Measurements from ENCODE around the gene CAPN10.
"Not testable (repeated sequence)": the region's sequence is repeated elsewhere in the genome, so short reads cannot be mapped to it uniquely, and the experiment has no call there.

Gene CAPN10

DNA sequence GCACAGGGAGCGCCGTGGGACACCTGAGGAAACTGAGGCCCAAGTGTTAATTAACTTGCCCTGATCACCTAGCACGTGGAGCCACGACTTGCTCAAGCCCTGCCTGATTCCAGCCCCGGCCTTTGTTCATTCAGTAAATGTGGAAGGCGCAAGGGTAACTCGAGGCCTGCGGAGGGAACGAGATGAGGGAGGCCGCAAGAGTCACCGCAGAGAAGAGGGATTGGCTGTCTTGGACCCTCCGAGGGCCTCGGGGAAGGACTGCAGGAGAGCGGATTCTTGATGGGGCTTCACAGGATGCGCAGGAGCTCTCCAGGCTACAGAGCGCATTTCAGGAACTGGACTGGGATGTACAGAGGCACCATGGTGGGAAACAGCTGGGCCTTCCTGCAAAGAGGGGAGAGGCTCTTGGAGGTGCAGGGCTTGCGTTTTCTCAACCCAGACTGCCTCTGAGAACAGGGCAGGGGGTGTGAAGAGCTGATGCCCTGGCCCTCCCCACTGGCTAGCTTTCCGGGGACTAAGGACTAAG is 28.2 kb upstream of the CAPN10 start:
- peaks cover 2% of the 10 kb centered on the region for H3K4me1 ChIP-seq (ENCODE audit: insufficient read depth, insufficient read length)
- TF ChIP-seq SUZ12 (IDR thresholded peaks at IDR 0.05; ENCODE audit: extremely low read depth, insufficient read depth, insufficient read length): no peak
- no peaks in the 10 kb centered on the region for H3K27me3 ChIP-seq (ENCODE audit: insufficient read depth, insufficient read length)
- no peaks in the 10 kb centered on the region for H3K9me3 ChIP-seq (ENCODE audit: insufficient read depth, low read length)
- peaks cover 48% of the 10 kb centered on the region for H3K36me3 ChIP-seq (ENCODE audit: insufficient read depth, insufficient read length, low read length)
- peak overlapping the region; percentile 5 for H3K9ac ChIP-seq (ENCODE audit: insufficient read length, low read depth)
- H3K4me3 ChIP-seq (ENCODE audit: insufficient read length, low read depth): no peak overlapping the region
- DNase-seq (ENCODE audit: low read depth, low spot score): no peak

DNA sequence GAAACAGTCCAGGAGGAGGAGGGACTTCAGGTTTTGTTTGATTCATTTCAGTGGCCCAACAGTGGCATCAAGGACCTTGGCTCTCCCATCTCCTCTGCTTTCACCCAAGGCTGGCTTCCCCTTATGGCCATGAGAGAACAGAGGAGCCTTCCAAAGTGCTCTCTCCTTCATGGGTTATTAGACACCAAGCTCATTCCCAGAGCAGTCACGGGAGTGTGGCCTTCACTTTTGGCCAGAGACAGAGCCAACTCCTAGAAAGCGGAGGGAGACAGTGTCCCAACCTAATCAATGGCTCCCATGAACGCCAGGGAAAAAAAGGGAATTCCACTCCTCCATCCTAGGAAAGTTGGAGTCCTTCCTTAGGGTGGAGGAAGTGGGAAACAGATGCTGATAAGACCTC is 27.2 kb upstream of the CAPN10 start:
- no peaks in the 10 kb centered on the region for H3K27me3 ChIP-seq (ENCODE audit: insufficient read depth, insufficient read length)
- H3K36me3 ChIP-seq (ENCODE audit: insufficient read depth, insufficient read length, low read length): peaks cover 39% of the 10 kb centered on the region
- no peak for DNase-seq (ENCODE audit: low read depth, low spot score)
- no peak overlapping the region for H3K9ac ChIP-seq (ENCODE audit: insufficient read length, low read depth)
- TF ChIP-seq ZNF274 (IDR thresholded peaks at IDR 0.05; ENCODE audit: low read depth, low read length) (no peak), YY1 (IDR thresholded peaks at IDR 0.05; ENCODE audit: insufficient read depth, insufficient read length) (no peak), SUZ12 (IDR thresholded peaks at IDR 0.05; ENCODE audit: extremely low read depth, insufficient read depth, insufficient read length) (no peak)
- H3K9me3 ChIP-seq (ENCODE audit: insufficient read depth, low read length): no peaks in the 10 kb centered on the region
- no peaks in the 10 kb centered on the region for H3K4me1 ChIP-seq (ENCODE audit: insufficient read depth, insufficient read length)
- no peak overlapping the region for H3K4me3 ChIP-seq (ENCODE audit: insufficient read length, low read depth)

- H3K9me3 ChIP-seq (ENCODE audit: insufficient read depth, low read length): no peaks in the 10 kb centered on the region
- H3K27me3 ChIP-seq (ENCODE audit: insufficient read depth, insufficient read length): no peaks in the 10 kb centered on the region
- no peak for TF ChIP-seq ZNF274 (IDR thresholded peaks at IDR 0.05; ENCODE audit: low read depth, low read length)
- TF ChIP-seq SUZ12 (IDR thresholded peaks at IDR 0.05; ENCODE audit: extremely low read depth, insufficient read depth, insufficient read length): no peak
- no peak for TF ChIP-seq YY1 (IDR thresholded peaks at IDR 0.05; ENCODE audit: insufficient read depth, insufficient read length)
- peak within 1 kb of the TSS; percentile 93 for H3K9ac ChIP-seq (ENCODE audit: insufficient read length, low read depth)
- peaks cover 3% of the 10 kb centered on the region for H3K4me1 ChIP-seq (ENCODE audit: insufficient read depth, insufficient read length)
- DNase-seq (ENCODE audit: low read depth, low spot score): peak; percentile 57
- peaks cover 35% of the 10 kb centered on the region for H3K36me3 ChIP-seq (ENCODE audit: insufficient read depth, insufficient read length, low read length)
- peak within 1 kb of the TSS; percentile 85 for H3K4me3 ChIP-seq (ENCODE audit: insufficient read length, low read depth)
Measured at GRCh38 chr2:240560084-240560479, 26.5 kb upstream of the CAPN10 start, which contains the start of gene DUSP28. Gene DUSP28, plus strand, starts transcription at chr2:240560357. Its CDS starts 328 bp downstream, at chr2:240560685.

DNA sequence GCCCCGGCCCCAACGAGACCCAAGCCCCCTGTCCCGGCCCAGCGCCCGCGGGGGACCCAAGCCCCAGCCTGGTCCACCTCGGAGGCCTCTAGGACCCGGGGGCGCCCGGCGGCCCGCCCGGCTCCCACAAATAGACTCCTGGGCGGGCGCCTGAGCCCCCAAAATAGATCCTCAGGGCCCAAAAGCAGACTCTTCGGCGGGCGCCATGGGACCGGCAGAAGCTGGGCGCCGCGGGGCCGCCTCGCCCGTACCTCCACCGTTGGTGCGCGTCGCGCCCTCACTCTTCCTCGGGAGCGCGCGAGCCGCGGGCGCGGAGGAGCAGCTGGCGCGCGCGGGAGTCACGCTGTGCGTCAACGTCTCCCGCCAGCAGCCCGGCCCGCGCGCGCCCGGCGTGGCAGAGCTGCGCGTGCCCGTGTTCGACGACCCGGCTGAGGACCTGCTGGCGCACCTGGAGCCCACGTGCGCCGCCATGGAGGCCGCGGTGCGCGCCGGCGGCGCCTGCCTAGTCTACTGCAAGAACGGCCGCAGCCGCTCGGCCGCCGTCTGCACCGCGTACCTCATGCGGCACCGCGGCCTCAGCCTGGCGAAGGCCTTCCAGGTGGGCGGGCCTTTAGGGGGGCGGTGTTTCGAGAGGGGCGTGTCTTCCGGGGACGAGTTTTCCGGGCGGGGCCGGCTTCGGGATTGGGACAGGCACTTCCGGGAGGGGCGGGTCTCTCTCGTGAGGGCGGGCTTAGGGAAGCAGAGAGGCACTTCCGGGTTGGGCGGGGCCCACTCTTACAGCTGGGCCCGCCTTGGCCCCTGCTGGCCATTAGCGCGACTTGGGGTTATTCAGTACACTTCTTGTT is 25.8 kb upstream of the CAPN10 start:
- peak; percentile 97 for DNase-seq (ENCODE audit: low read depth, low spot score)
- peak overlapping the region; percentile 93 for H3K9ac ChIP-seq (ENCODE audit: insufficient read length, low read depth)
- no peaks in the 10 kb centered on the region for H3K9me3 ChIP-seq (ENCODE audit: insufficient read depth, low read length)
- H3K27me3 ChIP-seq (ENCODE audit: insufficient read depth, insufficient read length): no peaks in the 10 kb centered on the region
- TF ChIP-seq YY1 (IDR thresholded peaks at IDR 0.05; ENCODE audit: insufficient read depth, insufficient read length) (no peak), ZNF274 (IDR thresholded peaks at IDR 0.05; ENCODE audit: low read depth, low read length) (no peak), SUZ12 (IDR thresholded peaks at IDR 0.05; ENCODE audit: extremely low read depth, insufficient read depth, insufficient read length) (no peak)
- peaks cover 3% of the 10 kb centered on the region for H3K4me1 ChIP-seq (ENCODE audit: insufficient read depth, insufficient read length)
- peaks cover 30% of the 10 kb centered on the region for H3K36me3 ChIP-seq (ENCODE audit: insufficient read depth, insufficient read length, low read length)
- H3K4me3 ChIP-seq (ENCODE audit: insufficient read length, low read depth): peak overlapping the region; percentile 85

DNA sequence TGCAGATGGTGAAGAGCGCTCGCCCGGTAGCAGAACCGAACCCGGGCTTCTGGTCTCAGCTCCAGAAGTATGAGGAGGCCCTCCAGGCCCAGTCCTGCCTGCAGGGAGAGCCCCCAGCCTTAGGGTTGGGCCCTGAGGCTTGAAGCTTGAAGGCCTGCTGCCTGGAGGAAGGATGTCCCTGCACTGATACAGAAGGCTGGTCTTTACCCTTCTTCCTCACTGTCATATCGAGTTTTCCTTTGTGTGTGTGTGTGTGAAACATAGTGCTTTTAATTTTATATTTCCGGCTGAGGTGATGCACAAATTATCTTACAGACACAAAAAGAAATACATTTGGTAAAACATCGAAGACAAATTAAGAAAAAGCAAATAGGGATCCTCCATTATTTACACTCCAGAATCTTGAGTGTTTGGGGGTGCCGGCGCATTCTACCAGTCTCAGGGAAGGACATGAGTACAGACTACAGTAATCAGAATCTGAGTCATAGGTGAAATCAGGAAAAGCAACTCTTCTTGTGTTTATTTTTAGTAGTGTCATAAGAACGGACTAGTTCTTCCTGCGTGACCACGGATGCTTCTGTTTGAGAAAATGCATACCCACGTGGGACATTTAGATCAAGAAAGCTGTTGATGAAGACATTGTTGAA is 25.1 kb upstream of the CAPN10 start:
- no peaks in the 10 kb centered on the region for H3K9me3 ChIP-seq (ENCODE audit: insufficient read depth, low read length)

GRCh38 chr2:240563231-240563630 is 23.3 kb upstream of the CAPN10 start:
- peaks cover 21% of the 10 kb centered on the region for H3K36me3 ChIP-seq (ENCODE audit: insufficient read depth, insufficient read length, low read length)
- H3K9me3 ChIP-seq (ENCODE audit: insufficient read depth, low read length); H3K4me3 ChIP-seq (ENCODE audit: insufficient read length, low read depth); DNase-seq (ENCODE audit: low read depth, low spot score); H3K9ac ChIP-seq (ENCODE audit: insufficient read length, low read depth): not testable (repeated sequence)
- H3K27me3 ChIP-seq (ENCODE audit: insufficient read depth, insufficient read length): peaks cover 16% of the 10 kb centered on the region
- peaks cover 21% of the 10 kb centered on the region for H3K4me1 ChIP-seq (ENCODE audit: insufficient read depth, insufficient read length)

More for the DNA sequence above, 25.1 kb upstream of the CAPN10 start:
- no peaks in the 10 kb centered on the region for H3K27me3 ChIP-seq (ENCODE audit: insufficient read depth, insufficient read length)
- peak overlapping the region; percentile 55 for H3K4me3 ChIP-seq (ENCODE audit: insufficient read length, low read depth)
- no peak for TF ChIP-seq ZNF274 (IDR thresholded peaks at IDR 0.05; ENCODE audit: low read depth, low read length)
- TF ChIP-seq YY1 (IDR thresholded peaks at IDR 0.05; ENCODE audit: insufficient read depth, insufficient read length): no peak
- no peak for TF ChIP-seq SUZ12 (IDR thresholded peaks at IDR 0.05; ENCODE audit: extremely low read depth, insufficient read depth, insufficient read length)
- peaks cover 24% of the 10 kb centered on the region for H3K36me3 ChIP-seq (ENCODE audit: insufficient read depth, insufficient read length, low read length)
- H3K9ac ChIP-seq (ENCODE audit: insufficient read length, low read depth): peak overlapping the region; percentile 81
- H3K4me1 ChIP-seq (ENCODE audit: insufficient read depth, insufficient read length): peaks cover 9% of the 10 kb centered on the region
- no peak for DNase-seq (ENCODE audit: low read depth, low spot score)

GRCh38 chr2:240563951-240564560 is 22.5 kb upstream of the CAPN10 start:
- peaks cover 23% of the 10 kb centered on the region for H3K4me1 ChIP-seq (ENCODE audit: insufficient read depth, insufficient read length)
- peaks cover 19% of the 10 kb centered on the region for H3K27me3 ChIP-seq (ENCODE audit: insufficient read depth, insufficient read length)
- no peak for TF ChIP-seq SUZ12 (IDR thresholded peaks at IDR 0.05; ENCODE audit: extremely low read depth, insufficient read depth, insufficient read length)
- no peak for TF ChIP-seq ZNF274 (IDR thresholded peaks at IDR 0.05; ENCODE audit: low read depth, low read length)
- peaks cover 15% of the 10 kb centered on the region for H3K36me3 ChIP-seq (ENCODE audit: insufficient read depth, insufficient read length, low read length)
- H3K4me3 ChIP-seq (ENCODE audit: insufficient read length, low read depth): no peak overlapping the region
- H3K9me3 ChIP-seq (ENCODE audit: insufficient read depth, low read length): no peaks in the 10 kb centered on the region
- no peak overlapping the region for H3K9ac ChIP-seq (ENCODE audit: insufficient read length, low read depth)
- DNase-seq (ENCODE audit: low read depth, low spot score): no peak

Measured in NT2/D1 (cell line).